PC-9 (cell line): ENCODE measurements around the gene SRC.

Experiments used
- CTCF ChIP-seq: fragments of 200-600 bp; sonication (generic); conservative IDR thresholded peaks from 2 replicates; pipeline ENCODE4 v1.6.1; 2017; ENCODE audit warnings: mixed run types, antibody characterized with exemption, mild to moderate bottlenecking, moderate library complexity
- EZH2 ChIP-seq: fragments of 200-600 bp; sonication (generic); IDR thresholded peaks from 2 replicates; pipeline ENCODE4 v1.8.0; 2017; ENCODE audit warnings: antibody characterized with exemption, low read depth

GRCh38 chr20:37352608-37352980, 6.7 kb downstream of the SRC start:
- TF ChIP-seq CTCF: no peak
- TF ChIP-seq EZH2: no peak
